Measurements from ENCODE around the gene VPS26A.

DNA sequence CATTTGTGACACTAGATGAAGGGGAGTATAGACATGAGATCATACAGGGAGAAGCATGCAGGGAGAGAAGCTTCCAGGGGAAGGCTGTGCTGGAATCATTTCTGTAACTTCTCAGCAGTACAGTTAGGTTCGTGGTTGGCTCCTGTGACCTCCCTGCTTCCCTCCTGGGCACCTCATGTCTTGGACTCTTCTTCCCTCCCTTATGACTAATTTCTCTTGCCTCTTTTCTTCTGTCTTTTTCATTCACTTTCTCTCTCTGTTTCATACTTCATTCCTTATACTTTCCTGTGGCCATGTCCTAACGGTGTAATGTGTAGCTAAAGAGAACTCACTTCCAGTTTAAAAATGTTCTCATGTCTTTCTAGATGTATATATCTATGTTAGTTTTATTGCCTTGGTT, 77.1 kb downstream of the VPS26A start:
- TF ChIP-seq ZNF140 (tag by site-specific recombination; IDR thresholded peaks at IDR 0.05): no peak
- no peak for TF ChIP-seq CTCF (tag by site-specific recombination; IDR thresholded peaks at IDR 0.05)
- no peak for TF ChIP-seq ZNF133 (tag by site-specific recombination; IDR thresholded peaks at IDR 0.05)
- TF ChIP-seq TCF7L2 (IDR thresholded peaks at IDR 0.05; ENCODE audit: borderline replicate concordance, low read depth, low read length): no peak
- TF ChIP-seq ZNF311 (tag by site-specific recombination; IDR thresholded peaks at IDR 0.05; ENCODE audit: borderline replicate concordance): no peak
- TF ChIP-seq, protein P1, sequence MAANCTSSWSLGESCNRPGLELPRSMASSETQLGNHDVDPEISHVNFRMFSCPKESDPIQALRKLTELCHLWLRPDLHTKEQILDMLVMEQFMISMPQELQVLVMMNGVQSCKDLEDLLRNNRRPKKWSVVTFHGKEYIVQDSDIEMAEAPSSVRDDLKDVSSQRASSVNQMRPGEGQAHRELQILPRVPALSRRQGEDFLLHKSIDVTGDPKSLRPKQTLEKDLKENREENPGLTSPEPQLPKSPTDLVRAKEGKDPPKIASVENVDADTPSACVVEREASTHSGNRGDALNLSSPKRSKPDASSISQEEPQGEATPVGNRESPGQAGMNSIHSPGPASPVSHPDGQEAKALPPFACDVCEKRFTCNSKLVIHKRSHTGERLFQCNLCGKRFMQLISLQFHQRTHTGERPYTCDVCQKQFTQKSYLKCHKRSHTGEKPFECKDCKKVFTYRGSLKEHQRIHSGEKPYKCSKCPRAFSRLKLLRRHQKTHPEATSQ (tag by site-specific recombination; IDR thresholded peaks at IDR 0.05): no peak
- TF ChIP-seq, protein P2, sequence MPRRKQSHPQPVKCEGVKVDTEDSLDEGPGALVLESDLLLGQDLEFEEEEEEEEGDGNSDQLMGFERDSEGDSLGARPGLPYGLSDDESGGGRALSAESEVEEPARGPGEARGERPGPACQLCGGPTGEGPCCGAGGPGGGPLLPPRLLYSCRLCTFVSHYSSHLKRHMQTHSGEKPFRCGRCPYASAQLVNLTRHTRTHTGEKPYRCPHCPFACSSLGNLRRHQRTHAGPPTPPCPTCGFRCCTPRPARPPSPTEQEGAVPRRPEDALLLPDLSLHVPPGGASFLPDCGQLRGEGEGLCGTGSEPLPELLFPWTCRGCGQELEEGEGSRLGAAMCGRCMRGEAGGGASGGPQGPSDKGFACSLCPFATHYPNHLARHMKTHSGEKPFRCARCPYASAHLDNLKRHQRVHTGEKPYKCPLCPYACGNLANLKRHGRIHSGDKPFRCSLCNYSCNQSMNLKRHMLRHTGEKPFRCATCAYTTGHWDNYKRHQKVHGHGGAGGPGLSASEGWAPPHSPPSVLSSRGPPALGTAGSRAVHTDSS (tag by site-specific recombination; IDR thresholded peaks at IDR 0.05): no peak
- TF ChIP-seq ZNF223 (tag by site-specific recombination; IDR thresholded peaks at IDR 0.05): no peak
- no peak for TF ChIP-seq ZBTB10 (tag by site-specific recombination; IDR thresholded peaks at IDR 0.05)
- no peak for TF ChIP-seq ZNF670 (tag by site-specific recombination; IDR thresholded peaks at IDR 0.05; ENCODE audit: low read depth)
- no peak for TF ChIP-seq ZBTB48 (tag by site-specific recombination; IDR thresholded peaks at IDR 0.05)
- no peak for TF ChIP-seq ZNF433 (tag by site-specific recombination; IDR thresholded peaks at IDR 0.05; ENCODE audit: low read depth)
- TF ChIP-seq SETDB1 (IDR thresholded peaks at IDR 0.05; ENCODE audit: insufficient read length, low read length): no peak
- TF ChIP-seq ZNF274 (IDR thresholded peaks at IDR 0.05; ENCODE audit: low read length): no peak
- no peak for TF ChIP-seq ZNF274 (tag by site-specific recombination; IDR thresholded peaks at IDR 0.05; ENCODE audit: borderline replicate concordance)
